Measurements from ENCODE around the gene DSTN.

The DSTN gene

DNA sequence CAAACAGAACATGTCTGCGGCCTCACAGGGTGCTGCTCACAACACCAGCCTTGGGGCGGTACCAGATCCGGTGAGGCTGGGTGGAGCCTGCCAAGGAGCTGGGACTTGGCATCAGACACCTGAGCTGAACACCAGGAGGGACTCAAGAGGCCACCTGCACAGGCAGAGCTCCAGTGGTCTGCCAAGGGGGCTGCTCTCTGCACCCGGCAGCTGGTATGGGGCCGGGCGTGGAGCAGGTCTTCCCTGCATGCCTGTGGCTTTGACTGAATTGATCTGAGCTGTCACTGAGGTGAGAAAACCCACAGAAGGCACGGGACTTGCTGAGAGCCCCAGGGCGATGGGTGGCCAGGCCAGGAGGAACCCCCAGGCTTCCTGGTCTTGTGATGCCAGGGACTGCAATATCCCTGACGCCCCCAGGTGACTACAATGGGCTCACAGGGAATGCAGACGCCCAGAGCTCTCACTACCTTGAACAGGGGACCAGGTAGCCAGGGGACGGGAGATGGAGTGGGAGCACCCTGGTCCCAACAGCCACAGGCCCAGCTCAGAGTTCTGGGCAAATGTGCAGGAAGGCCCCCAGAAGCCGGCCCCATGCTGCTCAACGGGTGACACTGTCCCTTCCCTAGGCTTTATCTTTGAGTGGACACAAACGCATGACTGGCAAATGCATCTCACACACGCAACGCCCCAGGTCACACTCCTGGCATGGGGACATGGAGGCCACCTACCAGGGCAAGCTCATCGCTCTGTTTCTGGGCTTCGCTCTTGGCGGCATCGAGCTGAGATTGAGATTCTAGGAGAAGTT is 48.2 kb downstream of the DSTN start:
- no peak for TF ChIP-seq SNAI2 (CRISPR knock-in tag; IDR thresholded peaks at IDR 0.05)
- no peak for TF ChIP-seq TOX (CRISPR knock-in tag; IDR thresholded peaks at IDR 0.05; ENCODE audit: borderline replicate concordance)
- TF ChIP-seq ZFP30 (CRISPR knock-in tag; IDR thresholded peaks at IDR 0.05), result no peak
- no peak for TF ChIP-seq RARB (CRISPR knock-in tag; IDR thresholded peaks at IDR 0.05)
- no peak for TF ChIP-seq CREB5 (CRISPR knock-in tag; IDR thresholded peaks at IDR 0.05; ENCODE audit: low read depth)
- TF ChIP-seq CSRNP3 (CRISPR knock-in tag; IDR thresholded peaks at IDR 0.05), result no peak
- no peak for TF ChIP-seq GLIS3 (CRISPR knock-in tag; IDR thresholded peaks at IDR 0.05)
- TF ChIP-seq ZNF8 (CRISPR knock-in tag; IDR thresholded peaks at IDR 0.05), result no peak
- TF ChIP-seq TSHZ2 (CRISPR knock-in tag; IDR thresholded peaks at IDR 0.05), result no peak
- no peak for TF ChIP-seq ESRRG (CRISPR knock-in tag; IDR thresholded peaks at IDR 0.05)
- no peak for TF ChIP-seq ZFP3 (CRISPR knock-in tag; IDR thresholded peaks at IDR 0.05)
- no peak for TF ChIP-seq ZNF70 (CRISPR knock-in tag; IDR thresholded peaks at IDR 0.05)
- no peak for TF ChIP-seq ZC3H10 (CRISPR knock-in tag; IDR thresholded peaks at IDR 0.05)
- TF ChIP-seq ARNTL (CRISPR knock-in tag; IDR thresholded peaks at IDR 0.05; ENCODE audit: borderline replicate concordance, low read depth), result no peak
- no peak for TF ChIP-seq OSR1 (CRISPR knock-in tag; IDR thresholded peaks at IDR 0.05)
- TF ChIP-seq PPARA (CRISPR knock-in tag; IDR thresholded peaks at IDR 0.05; ENCODE audit: borderline replicate concordance), result no peak
- TF ChIP-seq, protein P1, sequence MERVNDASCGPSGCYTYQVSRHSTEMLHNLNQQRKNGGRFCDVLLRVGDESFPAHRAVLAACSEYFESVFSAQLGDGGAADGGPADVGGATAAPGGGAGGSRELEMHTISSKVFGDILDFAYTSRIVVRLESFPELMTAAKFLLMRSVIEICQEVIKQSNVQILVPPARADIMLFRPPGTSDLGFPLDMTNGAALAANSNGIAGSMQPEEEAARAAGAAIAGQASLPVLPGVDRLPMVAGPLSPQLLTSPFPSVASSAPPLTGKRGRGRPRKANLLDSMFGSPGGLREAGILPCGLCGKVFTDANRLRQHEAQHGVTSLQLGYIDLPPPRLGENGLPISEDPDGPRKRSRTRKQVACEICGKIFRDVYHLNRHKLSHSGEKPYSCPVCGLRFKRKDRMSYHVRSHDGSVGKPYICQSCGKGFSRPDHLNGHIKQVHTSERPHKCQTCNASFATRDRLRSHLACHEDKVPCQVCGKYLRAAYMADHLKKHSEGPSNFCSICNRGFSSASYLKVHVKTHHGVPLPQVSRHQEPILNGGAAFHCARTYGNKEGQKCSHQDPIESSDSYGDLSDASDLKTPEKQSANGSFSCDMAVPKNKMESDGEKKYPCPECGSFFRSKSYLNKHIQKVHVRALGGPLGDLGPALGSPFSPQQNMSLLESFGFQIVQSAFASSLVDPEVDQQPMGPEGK (CRISPR knock-in tag; IDR thresholded peaks at IDR 0.05; ENCODE audit: borderline replicate concordance), result no peak
- ATAC-seq, result no peak; the same call in 2 of the 3 replicates

DNA sequence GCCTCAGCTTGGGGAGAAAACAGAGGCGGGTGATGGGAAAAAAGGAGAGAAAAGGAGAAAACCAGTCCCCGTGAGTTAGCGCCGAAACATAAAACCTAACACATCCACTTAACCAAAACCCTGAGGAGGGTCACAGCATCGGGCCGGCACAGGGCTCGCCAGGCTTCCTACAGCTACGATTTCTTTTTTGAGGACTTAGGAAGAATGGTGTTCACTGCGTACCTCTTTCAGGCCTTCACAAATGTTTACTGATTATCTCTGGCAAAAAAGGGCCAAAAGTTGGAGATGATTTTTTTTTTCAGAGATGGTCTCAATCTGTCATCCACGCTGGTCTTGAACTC is 48.8 kb downstream of the DSTN start:
- ATAC-seq, result no peak
- TF ChIP-seq ISL1 (CRISPR knock-in tag; IDR thresholded peaks at IDR 0.05), result no peak
- TF ChIP-seq ZFP3 (CRISPR knock-in tag; IDR thresholded peaks at IDR 0.05), result no peak
- TF ChIP-seq TCF4 (CRISPR knock-in tag; IDR thresholded peaks at IDR 0.05; ENCODE audit: borderline replicate concordance), result no peak

- no peak for ATAC-seq
- TF ChIP-seq PPARA (CRISPR knock-in tag; IDR thresholded peaks at IDR 0.05; ENCODE audit: borderline replicate concordance), result no peak
- no peak for TF ChIP-seq TCF4 (CRISPR knock-in tag; IDR thresholded peaks at IDR 0.05; ENCODE audit: borderline replicate concordance)
- TF ChIP-seq RARB (CRISPR knock-in tag; IDR thresholded peaks at IDR 0.05), result no peak
- no peak for TF ChIP-seq ZNF70 (CRISPR knock-in tag; IDR thresholded peaks at IDR 0.05)
- TF ChIP-seq, protein P1 (CRISPR knock-in tag; IDR thresholded peaks at IDR 0.05; ENCODE audit: borderline replicate concordance), result no peak
- TF ChIP-seq BACH2 (CRISPR knock-in tag; IDR thresholded peaks at IDR 0.05; ENCODE audit: borderline replicate concordance), result no peak
- TF ChIP-seq ZFP3 (CRISPR knock-in tag; IDR thresholded peaks at IDR 0.05), result no peak
- TF ChIP-seq ZC3H10 (CRISPR knock-in tag; IDR thresholded peaks at IDR 0.05), result no peak
- no peak for TF ChIP-seq ZNF565 (CRISPR knock-in tag; conservative IDR thresholded peaks at IDR 0.05; ENCODE audit: low read depth)
These were observed 49.6 kb downstream of the DSTN start for GRCh38 chr20:17619351-17620093.
